H9 (cell line): ENCODE results near the gene MEIS2. TPM values are rescaled to one million over a fixed set of nuclear protein-coding genes. Genes with fewer than 3 reads are reported as not detected.

Experiments
- DNase-seq: peaks from one replicate; pipeline ENCODE4 v3.0.0-alpha.2; 2017
- H2AFZ ChIP-seq: one replicate; pipeline ENCODE4 v1.6.1; 2013; ENCODE audit warnings: mild to moderate bottlenecking, low read length, control low read depth, moderate library complexity
- H2AK5ac ChIP-seq: 2 replicates; pipeline ENCODE4 v1.6.1; 2013; ENCODE audit warnings: low read length, control low read depth, mixed read lengths; ENCODE audit not compliant: insufficient read length
- H2BK120ac ChIP-seq: one replicate; pipeline ENCODE4 v1.6.1; 2013; ENCODE audit warnings: low read depth, mild to moderate bottlenecking, low read length, control low read depth, inconsistent platforms; ENCODE audit not compliant: poor library complexity, severe bottlenecking
- H2BK12ac ChIP-seq: 2 replicates; pipeline ENCODE4 v1.6.1; 2013; ENCODE audit warnings: low read length, control low read depth, mixed read lengths, low read depth; ENCODE audit not compliant: insufficient read length
- H2BK15ac ChIP-seq: 2 replicates; pipeline ENCODE4 v1.6.1; 2013; ENCODE audit warnings: low read depth, low read length, control low read depth
- H2BK20ac ChIP-seq: one replicate; pipeline ENCODE4 v1.6.1; 2013; ENCODE audit warnings: low read depth, mild to moderate bottlenecking, low read length, control low read depth, inconsistent platforms; ENCODE audit not compliant: poor library complexity, severe bottlenecking
- H2BK5ac ChIP-seq: 2 replicates; pipeline ENCODE4 v1.6.1; 2013; ENCODE audit warnings: low read length, control low read depth, mixed read lengths; ENCODE audit not compliant: insufficient read length
- H3K14ac ChIP-seq: 2 replicates; pipeline ENCODE4 v1.6.1; 2013; ENCODE audit warnings: low read length, control low read depth; ENCODE audit not compliant: insufficient read depth
- H3K18ac ChIP-seq: 2 replicates; pipeline ENCODE4 v1.6.1; 2013; ENCODE audit warnings: low read depth, mild to moderate bottlenecking, mixed read lengths, low read length, control low read depth; ENCODE audit not compliant: insufficient read length
- H3K23ac ChIP-seq: 2 replicates; pipeline ENCODE4 v1.6.1; 2013; ENCODE audit warnings: low read length, control low read depth, mixed read lengths, low read depth; ENCODE audit not compliant: insufficient read length
- H3K23me2 ChIP-seq: 2 replicates; pipeline ENCODE4 v1.6.1; 2013; ENCODE audit warnings: low read depth, mild to moderate bottlenecking, mixed read lengths, low read length, control low read depth; ENCODE audit not compliant: insufficient read length, poor library complexity, severe bottlenecking
- H3K27ac ChIP-seq: 2 replicates; pipeline ENCODE4 v1.5.1; 2013; ENCODE audit warnings: low read length, control low read depth, mixed read lengths, low read depth; ENCODE audit not compliant: insufficient read length
- H3K27me3 ChIP-seq: 2 replicates; pipeline ENCODE4 v1.6.1; 2013; ENCODE audit warnings: low read length, control low read depth, inconsistent platforms; ENCODE audit not compliant: insufficient read depth
- H3K4ac ChIP-seq: 2 replicates; pipeline ENCODE4 v1.6.1; 2013; ENCODE audit warnings: low read depth, mild to moderate bottlenecking, control low read depth, inconsistent platforms, low read length, moderate library complexity
- H3K4me1 ChIP-seq: 2 replicates; pipeline ENCODE4 v1.6.1; 2013; ENCODE audit warnings: low read length, control low read depth, inconsistent platforms; ENCODE audit not compliant: insufficient read depth
- H3K4me2 ChIP-seq: 2 replicates; pipeline ENCODE4 v1.6.1; 2013; ENCODE audit warnings: low read length, control low read depth, mixed read lengths; ENCODE audit not compliant: insufficient read length, insufficient read depth
- H3K56ac ChIP-seq: 2 replicates; pipeline ENCODE4 v1.6.1; 2013; ENCODE audit warnings: low read depth, mild to moderate bottlenecking, mixed read lengths, low read length, control low read depth; ENCODE audit not compliant: insufficient read length
- H3K79me1 ChIP-seq: 2 replicates; pipeline ENCODE4 v1.6.1; 2013; ENCODE audit warnings: low read depth, mild to moderate bottlenecking, moderate library complexity, low read length, control low read depth, inconsistent platforms; ENCODE audit not compliant: insufficient read depth, poor library complexity, severe bottlenecking
- H3K79me2 ChIP-seq: 2 replicates; pipeline ENCODE4 v1.6.1; 2013; ENCODE audit warnings: low read length, control low read depth, inconsistent platforms; ENCODE audit not compliant: insufficient read depth
- H3K9ac ChIP-seq: 2 replicates; pipeline ENCODE4 v1.6.1; 2013; ENCODE audit warnings: low read length, control low read depth, mixed read lengths; ENCODE audit not compliant: insufficient read length; ENCODE audit errors: extremely low read depth
- H3K9me3 ChIP-seq: one replicate; pipeline ENCODE4 v1.6.1; 2013; ENCODE audit warnings: low read depth, low read length, inconsistent platforms; ENCODE audit not compliant: control insufficient read depth
- H3T11ph ChIP-seq: one replicate; pipeline ENCODE4 v1.6.1; 2013; ENCODE audit warnings: mild to moderate bottlenecking, low read length, control low read depth, inconsistent platforms
- H4K20me1 ChIP-seq: one replicate; pipeline ENCODE4 v1.6.1; 2013; ENCODE audit not compliant: control insufficient read depth, insufficient read length, insufficient read depth
- H4K5ac ChIP-seq: 2 replicates; pipeline ENCODE4 v1.6.1; 2013; ENCODE audit warnings: low read depth, mild to moderate bottlenecking, mixed read lengths, low read length, control low read depth; ENCODE audit not compliant: insufficient read length
- H4K8ac ChIP-seq: replicated peaks from 2 replicates; pipeline ENCODE4 v1.6.1; 2013; ENCODE audit warnings: low read length, control low read depth, mixed read lengths, low read depth; ENCODE audit not compliant: insufficient read length
- H4K91ac ChIP-seq: 2 replicates; pipeline ENCODE4 v1.6.1; 2013; ENCODE audit warnings: low read depth, mild to moderate bottlenecking, moderate library complexity, mixed read lengths, low read length, control low read depth; ENCODE audit not compliant: insufficient read length
- H3K27ac Mint-ChIP-seq, 3 experiments: 2 replicates in 2 of 3; 3 replicates in 1 of 3; pipeline ENCODE4 v1.8.0; 2020 to 2021; ENCODE audit warnings: mixed read lengths in 3 of 3, mild to moderate bottlenecking in 1 of 3, moderate library complexity in 1 of 3
- H3K27me3 Mint-ChIP-seq: 2 replicates; pipeline ENCODE4 v1.8.0; 2021; ENCODE audit warnings: low read depth, mild to moderate bottlenecking, moderate library complexity, mixed read lengths
- H3K36me3 Mint-ChIP-seq, 3 experiments: 2 replicates in 2 of 3; 3 replicates in 1 of 3; pipeline ENCODE4 v1.8.0; 2020 to 2021; ENCODE audit warnings: low read depth in 3 of 3, mixed read lengths in 3 of 3; ENCODE audit not compliant: insufficient read depth in 1 of 3
- H3K4me1 Mint-ChIP-seq, 2 experiments: 2 replicates each; pipeline ENCODE4 v1.8.0; 2020; ENCODE audit warnings: mixed read lengths in 2 of 2
- H3K4me3 Mint-ChIP-seq, 2 experiments: 2 replicates in 1 of 2; 3 replicates in 1 of 2; pipeline ENCODE4 v1.8.0; 2020 to 2021; ENCODE audit warnings: mild to moderate bottlenecking in 2 of 2, mixed read lengths in 2 of 2, moderate library complexity in 1 of 2
- H3K9me3 Mint-ChIP-seq, 2 experiments: 2 replicates in 1 of 2; 3 replicates in 1 of 2; pipeline ENCODE4 v1.8.0; 2020; ENCODE audit warnings: mild to moderate bottlenecking in 2 of 2, mixed read lengths in 2 of 2, moderate library complexity in 1 of 2
- WGBS: extraction: QIAGEN DNeasy Blood & Tissue Kit; methylation state at CpG from one replicate; pipeline ENCODE4 v1.1.7; 2013; ENCODE audit warnings: missing lambda C conversion rate, low lambda C conversion rate, mixed read lengths; ENCODE audit not compliant: insufficient read length; ENCODE audit errors: extremely low coverage; 5-methylcytosine and 5-hydroxymethylcytosine counted together
- total RNA-seq: library from RNA; stranded (reverse); gene quantifications from 2 replicates; pipeline ENCODE4 v1.2.1, GENCODE V29; 2021
- TF ChIP-seq, protein P1 (sequence below): fragments of 200-600 bp; sonication (generic); conservative IDR thresholded peaks from 3 replicates; pipeline ENCODE4 v1.8.0; 2021; ENCODE audit warnings: antibody characterized with exemption, mild to moderate bottlenecking

The MEIS2 gene
- total RNA-seq, 1 experiment from 2014 or later = 0.35 TPM

DNA sequence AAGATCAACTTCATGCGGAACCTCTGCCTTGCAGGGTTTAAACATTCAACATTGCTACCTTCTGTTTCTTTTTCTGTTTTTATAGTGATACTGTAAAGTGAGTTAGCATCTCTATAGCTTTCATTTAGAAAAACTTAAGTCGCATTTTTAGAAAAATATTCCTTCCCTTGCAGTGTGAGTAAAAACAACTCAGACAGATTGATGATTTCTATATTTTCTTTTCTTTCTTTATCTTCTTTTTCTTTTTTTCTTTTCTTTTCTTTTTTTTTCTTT lies 2.8 kb upstream of the MEIS2 start:
- peaks cover 2% of the 10 kb centered on the region; the same call in 1 of the 2 replicates for H3K4me1 ChIP-seq
- H3K4ac ChIP-seq = no peak overlapping the region
- no peaks in the 10 kb centered on the region for H3K79me2 ChIP-seq
- no peak overlapping the region for H2BK15ac ChIP-seq
- H3K36me3 Mint-ChIP-seq = no peaks in the 10 kb centered on the region; a peak in 1 of 7 replicates
- H3K23ac ChIP-seq = no peak overlapping the region
- no peak overlapping the region for H3K18ac ChIP-seq
- no peak overlapping the region for H4K91ac ChIP-seq
- H3K79me1 ChIP-seq = no peaks in the 10 kb centered on the region
- H3K9me3 Mint-ChIP-seq = peaks cover 0 to 5% of the 10 kb centered on the region in 2 experiments; a peak in 3 of 5 replicates
- H2AFZ ChIP-seq = no peak overlapping the region
- H4K5ac ChIP-seq = no peak overlapping the region
- H3K23me2 ChIP-seq = peaks cover 54% of the 10 kb centered on the region
- H3K27ac Mint-ChIP-seq = no peak overlapping the region
- H3K9ac ChIP-seq = no peak overlapping the region
- H3K4me3 Mint-ChIP-seq = peak overlapping the region; percentile 22 to 96; a peak in 3 of 5 replicates
- peaks cover 52 to 74% of the 10 kb centered on the region in 2 experiments for H3K4me1 Mint-ChIP-seq
- WGBS = no CpG with 5 or more reads among the region's 2 CpGs
- no peak for DNase-seq
- H2BK12ac ChIP-seq = no peak overlapping the region
- H3K56ac ChIP-seq = no peak overlapping the region
- H3K27me3 Mint-ChIP-seq = peaks cover 99% of the 10 kb centered on the region
- no peak overlapping the region for H4K8ac ChIP-seq
- no peak overlapping the region for H2AK5ac ChIP-seq
- no peaks in the 10 kb centered on the region for H4K20me1 ChIP-seq
- no peaks in the 10 kb centered on the region for H3K9me3 ChIP-seq
- peak overlapping the region; percentile 92 for H3K4me2 ChIP-seq
- H3K27me3 ChIP-seq = peaks cover 55% of the 10 kb centered on the region; the same call in 1 of the 2 replicates
- TF ChIP-seq, protein P1, sequence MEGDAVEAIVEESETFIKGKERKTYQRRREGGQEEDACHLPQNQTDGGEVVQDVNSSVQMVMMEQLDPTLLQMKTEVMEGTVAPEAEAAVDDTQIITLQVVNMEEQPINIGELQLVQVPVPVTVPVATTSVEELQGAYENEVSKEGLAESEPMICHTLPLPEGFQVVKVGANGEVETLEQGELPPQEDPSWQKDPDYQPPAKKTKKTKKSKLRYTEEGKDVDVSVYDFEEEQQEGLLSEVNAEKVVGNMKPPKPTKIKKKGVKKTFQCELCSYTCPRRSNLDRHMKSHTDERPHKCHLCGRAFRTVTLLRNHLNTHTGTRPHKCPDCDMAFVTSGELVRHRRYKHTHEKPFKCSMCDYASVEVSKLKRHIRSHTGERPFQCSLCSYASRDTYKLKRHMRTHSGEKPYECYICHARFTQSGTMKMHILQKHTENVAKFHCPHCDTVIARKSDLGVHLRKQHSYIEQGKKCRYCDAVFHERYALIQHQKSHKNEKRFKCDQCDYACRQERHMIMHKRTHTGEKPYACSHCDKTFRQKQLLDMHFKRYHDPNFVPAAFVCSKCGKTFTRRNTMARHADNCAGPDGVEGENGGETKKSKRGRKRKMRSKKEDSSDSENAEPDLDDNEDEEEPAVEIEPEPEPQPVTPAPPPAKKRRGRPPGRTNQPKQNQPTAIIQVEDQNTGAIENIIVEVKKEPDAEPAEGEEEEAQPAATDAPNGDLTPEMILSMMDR = no peak
- H2BK5ac ChIP-seq = no peak overlapping the region
- no peak overlapping the region for H3K27ac ChIP-seq
- H2BK120ac ChIP-seq = no peak overlapping the region
- no peak overlapping the region for H2BK20ac ChIP-seq
- no peak overlapping the region for H3K14ac ChIP-seq
- no peak overlapping the region for H3T11ph ChIP-seq
